CD8-positive, alpha-beta memory T cell (primary cell): Measurements from ENCODE around the gene ENTPD6. TPM values are rescaled to one million over a fixed set of nuclear protein-coding genes. Genes with fewer than 3 reads are reported as not detected.
A peak's percentile ranks its signal among the peaks of the same experiment; 100 is the strongest.

Source experiments
- CTCF ChIA-PET: fragments of 350-600 bp; sonication (Branson Sonifier 250); formaldehyde crosslinking; loops from one replicate; lab custom pipeline; 2021; ENCODE audit warnings: antibody characterized with exemption; lab: Charles Lee
- POLR2A ChIA-PET: fragments of 350-600 bp; sonication (Branson Sonifier 250); formaldehyde crosslinking; loops from one replicate; lab custom pipeline; 2021; ENCODE audit warnings: antibody characterized with exemption; lab: Charles Lee
- DNase-seq, 5 donors: peaks; one replicate each; pipeline versions ENCODE4 v3.0.0 to v3.0.0-alpha.2; 2020 to 2022; ENCODE audit warnings: mixed read lengths in 1 of 5
- H3K27ac ChIP-seq: one replicate; pipeline ENCODE4 v1.7.0; 2013; ENCODE audit warnings: low read depth, mild to moderate bottlenecking, low read length, moderate library complexity
- H3K27me3 ChIP-seq: 2 replicates; pipeline ENCODE4 v1.7.0; 2013; ENCODE audit warnings: low read length, mild to moderate bottlenecking; ENCODE audit not compliant: insufficient read depth, poor library complexity, severe bottlenecking
- H3K36me3 ChIP-seq: 2 replicates; pipeline ENCODE4 v1.7.0; 2013; ENCODE audit warnings: mild to moderate bottlenecking, low read length, moderate library complexity; ENCODE audit not compliant: insufficient read depth
- H3K4me1 ChIP-seq: 2 replicates; pipeline ENCODE4 v1.7.0; 2013; ENCODE audit warnings: mild to moderate bottlenecking, low read length, moderate library complexity; ENCODE audit not compliant: insufficient read depth
- H3K4me3 ChIP-seq: 2 replicates; pipeline ENCODE4 v1.7.0; 2013; ENCODE audit warnings: mild to moderate bottlenecking, low read length
- H3K9me3 ChIP-seq: 2 replicates; pipeline ENCODE4 v1.7.0; 2013; ENCODE audit warnings: mild to moderate bottlenecking, low read length
- H3K27ac Mint-ChIP-seq, 8 donors: one replicate each; pipeline ENCODE4 v1.8.0; 2020 to 2021; ENCODE audit warnings: mixed read lengths in 8 of 8, mild to moderate bottlenecking in 6 of 8, inconsistent platforms in 3 of 8, moderate library complexity in 3 of 8
- H3K27me3 Mint-ChIP-seq, 2 donors: one replicate each; pipeline ENCODE4 v1.8.0; 2020 to 2021; ENCODE audit warnings: mixed read lengths in 2 of 2, mild to moderate bottlenecking in 1 of 2, moderate library complexity in 1 of 2
- H3K36me3 Mint-ChIP-seq, 3 donors: one replicate each; pipeline ENCODE4 v1.8.0; 2020 to 2021; ENCODE audit warnings: mixed read lengths in 3 of 3, inconsistent platforms in 1 of 3, mild to moderate bottlenecking in 1 of 3
- H3K4me1 Mint-ChIP-seq, 3 donors: one replicate each; pipeline ENCODE4 v1.8.0; 2020 to 2021; ENCODE audit warnings: mixed read lengths in 3 of 3, inconsistent platforms in 1 of 3, mild to moderate bottlenecking in 1 of 3
- H3K4me3 Mint-ChIP-seq, 7 donors: one replicate each; pipeline ENCODE4 v1.8.0; 2020 to 2021; ENCODE audit warnings: mixed read lengths in 7 of 7, mild to moderate bottlenecking in 6 of 7, moderate library complexity in 4 of 7, inconsistent platforms in 2 of 7
- H3K9me3 Mint-ChIP-seq, 5 donors: one replicate each; pipeline ENCODE4 v1.8.0; 2020 to 2022; ENCODE audit warnings: mixed read lengths in 5 of 5, mild to moderate bottlenecking in 3 of 5, moderate library complexity in 2 of 5, inconsistent platforms in 1 of 5
- polyA plus RNA-seq: library from polyadenylated mRNA; unstranded; fragments of 300-500 nt; fragmentation: Illumina TruSeq; gene quantifications from one replicate; pipeline ENCODE4 v1.2.3, GENCODE V29; 2021
- total RNA-seq, 2 experiments: library from RNA; stranded (reverse); gene quantifications; one replicate each; pipeline ENCODE4 v1.2.3, GENCODE V29; 2021

ENTPD6 gene
- total and polyA plus RNA-seq, 3 experiments from 2014 or later = 36.2 to 47.0 (median 44.2) TPM

- CTCF ChIA-PET = no interaction called here
- Histone ChIP-seq H3K9me3 (no peaks in the 10 kb centered on the region), H3K27me3 (no peaks in the 10 kb centered on the region), H3K4me1 (no peaks in the 10 kb centered on the region), H3K36me3 (no peaks in the 10 kb centered on the region), H3K4me3 (no peak overlapping the region), H3K27ac (peak overlapping the region; percentile 31)
- Mint-ChIP-seq H3K4me1 (peaks cover 0 to 3% (median 0%) of the 10 kb centered on the region in 3 donors), H3K27ac (peak overlapping the region in 1 of 8 donors; percentile 76), H3K4me3 (no peak overlapping the region), H3K9me3 (no peaks in the 10 kb centered on the region), H3K27me3 (no peaks in the 10 kb centered on the region), H3K36me3 (peaks cover 0 to 39% (median 6%) of the 10 kb centered on the region in 3 donors)
- peak in 1 of 5 donors; percentile 23 for DNase-seq
- POLR2A ChIA-PET = interaction anchor here (0.6 kb wide), 1 partner anchor 1833 kb away, joined by 3 read pairs; no protein-coding TSS in a partner anchor
Measured at GRCh38 chr20:25223765-25224720, 28.5 kb downstream of the ENTPD6 start.

GRCh38 chr20:25224941-25225340 is 29.4 kb downstream of the ENTPD6 start:
- Mint-ChIP-seq H3K9me3 (no peaks in the 10 kb centered on the region), H3K36me3 (peaks cover 0 to 31% (median 6%) of the 10 kb centered on the region in 3 donors), H3K27ac (no peak overlapping the region), H3K4me1 (peaks cover 0 to 3% (median 0%) of the 10 kb centered on the region in 3 donors), H3K4me3 (no peak overlapping the region), H3K27me3 (no peaks in the 10 kb centered on the region)
- Histone ChIP-seq H3K9me3 (no peaks in the 10 kb centered on the region), H3K4me3 (no peak overlapping the region), H3K4me1 (no peaks in the 10 kb centered on the region), H3K27me3 (no peaks in the 10 kb centered on the region), H3K36me3 (no peaks in the 10 kb centered on the region), H3K27ac (no peak overlapping the region)
- DNase-seq = no peak
- ChIA-PET CTCF (no interaction called here), POLR2A (no interaction called here)

GRCh38 chr20:25225642-25226432 is 30.3 kb downstream of the ENTPD6 start:
- Mint-ChIP-seq H3K27me3 (no peaks in the 10 kb centered on the region), H3K36me3 (peaks cover 0 to 31% (median 6%) of the 10 kb centered on the region in 3 donors), H3K9me3 (no peaks in the 10 kb centered on the region), H3K27ac (peak overlapping the region in 2 of 8 donors; percentile 38 to 82), H3K4me1 (peaks cover 0 to 3% (median 0%) of the 10 kb centered on the region in 3 donors), H3K4me3 (no peak overlapping the region)
- Histone ChIP-seq H3K4me1 (no peaks in the 10 kb centered on the region), H3K9me3 (no peaks in the 10 kb centered on the region), H3K4me3 (no peak overlapping the region), H3K27ac (no peak overlapping the region), H3K27me3 (no peaks in the 10 kb centered on the region), H3K36me3 (no peaks in the 10 kb centered on the region)
- CTCF ChIA-PET = no interaction called here
- POLR2A ChIA-PET = interaction anchor here (0.6 kb wide), 1 partner anchor 208 kb away, joined by 3 read pairs; no protein-coding TSS in a partner anchor
- no peak for DNase-seq

GRCh38 chr20:25226433-25227316 is 31.2 kb downstream of the ENTPD6 start:
- no peaks in the 10 kb centered on the region for H3K36me3 ChIP-seq
- no peak overlapping the region for H3K4me3 Mint-ChIP-seq
- POLR2A ChIA-PET = interaction anchor here (0.6 kb wide), 1 partner anchor 207 kb away, joined by 3 read pairs; no protein-coding TSS in a partner anchor
- no peaks in the 10 kb centered on the region for H3K4me1 ChIP-seq
- no peaks in the 10 kb centered on the region for H3K9me3 ChIP-seq
- H3K27me3 ChIP-seq = no peaks in the 10 kb centered on the region
- H3K36me3 Mint-ChIP-seq = peaks cover 0 to 28% (median 6%) of the 10 kb centered on the region in 3 donors
- H3K4me1 Mint-ChIP-seq = peaks cover 0 to 3% (median 0%) of the 10 kb centered on the region in 3 donors
- no peak overlapping the region for H3K27ac ChIP-seq
- no peaks in the 10 kb centered on the region for H3K27me3 Mint-ChIP-seq
- CTCF ChIA-PET = no interaction called here
- no peak for DNase-seq
- H3K27ac Mint-ChIP-seq = no peak overlapping the region
- H3K9me3 Mint-ChIP-seq = no peaks in the 10 kb centered on the region
- no peak overlapping the region for H3K4me3 ChIP-seq

- CTCF ChIA-PET = no interaction called here
- H3K4me3 Mint-ChIP-seq = no peak overlapping the region
Measured at GRCh38 chr20:25227317-25227831, 31.9 kb downstream of the ENTPD6 start.

GRCh38 chr20:25229486-25230165 is 34.1 kb downstream of the ENTPD6 start:
- POLR2A ChIA-PET = no interaction called here

More at GRCh38 chr20:25227317-25227831, 31.9 kb downstream of the ENTPD6 start:
- no peak for DNase-seq
- no peaks in the 10 kb centered on the region for H3K9me3 Mint-ChIP-seq
- H3K4me3 ChIP-seq = no peak overlapping the region
- peak overlapping the region in 1 of 8 donors; percentile 80 for H3K27ac Mint-ChIP-seq
- POLR2A ChIA-PET = no interaction called here
- peaks cover 0 to 25% (median 6%) of the 10 kb centered on the region in 3 donors for H3K36me3 Mint-ChIP-seq
- peaks cover 0 to 3% (median 0%) of the 10 kb centered on the region in 3 donors for H3K4me1 Mint-ChIP-seq
- no peaks in the 10 kb centered on the region for H3K27me3 ChIP-seq
- no peaks in the 10 kb centered on the region for H3K36me3 ChIP-seq
- no peaks in the 10 kb centered on the region for H3K27me3 Mint-ChIP-seq
- H3K4me1 ChIP-seq = no peaks in the 10 kb centered on the region
- H3K27ac ChIP-seq = no peak overlapping the region
- no peaks in the 10 kb centered on the region for H3K9me3 ChIP-seq

More at GRCh38 chr20:25229486-25230165, 34.1 kb downstream of the ENTPD6 start:
- Histone ChIP-seq H3K27me3 (no peaks in the 10 kb centered on the region), H3K27ac (no peak overlapping the region), H3K9me3 (no peaks in the 10 kb centered on the region), H3K4me1 (no peaks in the 10 kb centered on the region), H3K36me3 (no peaks in the 10 kb centered on the region), H3K4me3 (no peak overlapping the region)
- peaks cover 0 to 17% (median 6%) of the 10 kb centered on the region in 3 donors for H3K36me3 Mint-ChIP-seq
- H3K27me3 Mint-ChIP-seq = peaks cover 4 to 8% of the 10 kb centered on the region in 2 donors
- H3K27ac Mint-ChIP-seq = no peak overlapping the region
- no peaks in the 10 kb centered on the region for H3K9me3 Mint-ChIP-seq
- no peak overlapping the region for H3K4me3 Mint-ChIP-seq
- H3K4me1 Mint-ChIP-seq = no peaks in the 10 kb centered on the region
- DNase-seq = no peak
- CTCF ChIA-PET = no interaction called here
